SK-N-MC (cell line): ENCODE measurements around the gene HK3.
A peak's percentile ranks its signal among the peaks of the same experiment; 100 is the strongest.

Source experiments
- DNase-seq: peaks from one replicate; pipeline ENCODE4 v3.0.0-alpha.2; 2011; ENCODE audit warnings: low read depth, low spot score
- H3K27ac ChIP-seq: fragments of 200-600 bp; sonication (generic); 2 replicates; pipeline ENCODE4 v1.5.1; 2016; ENCODE audit warnings: mixed run types
- H3K36me3 ChIP-seq: fragments of 200-600 bp; sonication (generic); 2 replicates; pipeline ENCODE4 v1.6.1; 2017; ENCODE audit warnings: antibody characterized with exemption, low read length, mixed read lengths; ENCODE audit not compliant: insufficient read depth
- H3K4me3 ChIP-seq: fragments of 200-600 bp; sonication (generic); 2 replicates; pipeline ENCODE4 v1.5.1; 2016
- H3K9ac ChIP-seq: fragments of 200-600 bp; sonication (generic); 2 replicates; pipeline ENCODE4 v1.8.0; 2017; ENCODE audit warnings: mixed run types, mixed read lengths; ENCODE audit not compliant: insufficient read length
- H3K9me3 ChIP-seq: fragments of 200-600 bp; sonication (generic); 2 replicates; pipeline ENCODE4 v1.6.1; 2017; ENCODE audit warnings: low read depth, mild to moderate bottlenecking, antibody characterized with exemption, low read length, moderate library complexity, mixed read lengths
- EZH2 ChIP-seq: fragments of 200-600 bp; sonication (generic); IDR thresholded peaks from one replicate; pipeline ENCODE4 v1.6.1; 2017; ENCODE audit warnings: antibody characterized with exemption
- FOXP2 ChIP-seq: optimal IDR thresholded peaks from 2 replicates; pipeline ENCODE3; 2011; ENCODE audit warnings: mild to moderate bottlenecking, moderate library complexity; ENCODE audit not compliant: insufficient read depth; ENCODE audit errors: extremely low read length, control extremely low read depth
- POLR2AphosphoS5 ChIP-seq: IDR thresholded peaks from 2 replicates; pipeline ENCODE4 v1.6.1; 2012; ENCODE audit warnings: mild to moderate bottlenecking, low read depth, low read length, borderline replicate concordance

Gene HK3

GRCh38 chr5:176934309-176934930 is 35.3 kb upstream of the HK3 start:
- Histone ChIP-seq H3K27ac (no peak overlapping the region), H3K4me3 (no peak overlapping the region), H3K9ac (no peak overlapping the region), H3K9me3 (no peaks in the 10 kb centered on the region), H3K36me3 (peaks cover 23% of the 10 kb centered on the region)
- TF ChIP-seq POLR2AphosphoS5 = no peak
- no peak for TF ChIP-seq FOXP2
- TF ChIP-seq EZH2 = no peak
- no peak for DNase-seq

DNA sequence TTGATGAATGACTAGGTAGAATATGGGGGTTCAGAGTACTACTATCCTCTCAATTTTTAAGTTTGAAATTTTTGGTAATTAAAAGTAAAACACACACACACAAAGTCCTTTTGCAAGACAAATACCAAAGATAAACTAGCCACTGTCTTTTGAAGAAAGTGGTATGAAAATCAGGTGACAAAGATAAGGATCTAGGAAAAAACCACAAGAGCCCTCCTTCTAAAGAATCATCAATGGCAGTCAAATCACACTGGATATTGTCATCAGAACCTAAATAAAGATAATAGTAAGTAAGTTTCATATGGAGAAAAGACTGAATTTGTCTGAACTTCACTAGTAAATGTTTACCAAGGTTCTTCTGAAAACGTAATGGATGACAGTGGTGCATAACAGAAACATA is 30.5 kb upstream of the HK3 start:
- H3K4me3 ChIP-seq = no peak overlapping the region
- no peak overlapping the region for H3K9ac ChIP-seq
- TF ChIP-seq EZH2 (no peak), FOXP2 (no peak), POLR2AphosphoS5 (no peak)
- H3K36me3 ChIP-seq = peaks cover 15% of the 10 kb centered on the region
- no peaks in the 10 kb centered on the region for H3K9me3 ChIP-seq
- no peak for DNase-seq
- no peak overlapping the region for H3K27ac ChIP-seq

DNA sequence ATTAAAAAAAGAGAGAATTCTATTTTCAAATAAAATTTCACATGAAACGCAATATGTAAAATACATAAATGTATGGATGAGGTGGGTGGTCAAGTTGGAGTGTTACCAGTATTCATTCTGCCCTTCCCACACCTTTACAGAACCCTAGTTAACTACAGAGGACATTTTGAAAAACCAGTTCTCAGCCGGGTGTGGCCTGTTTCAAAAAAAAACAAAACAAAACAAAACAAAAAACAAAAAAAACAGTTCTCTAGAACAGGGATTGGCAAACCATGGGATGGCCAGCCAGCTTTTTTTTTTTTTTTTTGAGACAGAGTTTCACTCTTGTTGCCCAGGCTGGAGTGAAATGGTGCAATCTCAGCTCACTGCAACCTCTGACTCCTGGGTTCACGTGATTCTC is 28.4 kb upstream of the HK3 start:
- Histone ChIP-seq H3K36me3 (peaks cover 15% of the 10 kb centered on the region), H3K4me3 (no peak overlapping the region), H3K9me3 (no peaks in the 10 kb centered on the region), H3K9ac (no peak overlapping the region), H3K27ac (no peak overlapping the region)
- TF ChIP-seq POLR2AphosphoS5 = no peak
- TF ChIP-seq EZH2 = no peak
- TF ChIP-seq FOXP2 = no peak
- no peak for DNase-seq

DNA sequence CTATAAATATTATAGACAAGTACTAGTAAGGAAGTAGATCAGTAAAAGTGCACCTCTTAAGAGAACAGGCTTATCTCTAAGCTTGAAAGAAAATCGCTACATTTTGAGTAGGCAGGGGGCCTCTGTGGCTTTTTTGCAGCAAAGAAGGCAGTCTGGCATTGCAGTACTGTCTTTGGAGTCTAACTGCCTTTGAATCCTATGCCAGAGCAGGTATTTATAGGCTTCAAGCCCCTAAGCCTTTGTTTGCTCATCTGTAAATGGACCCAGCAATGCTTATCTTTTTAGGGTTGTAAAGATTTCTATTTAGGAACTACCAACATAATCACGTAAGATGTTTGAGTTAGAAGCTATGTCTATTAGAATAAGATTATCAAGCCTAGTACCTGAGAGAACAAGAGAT is 23.7 kb upstream of the HK3 start:
- Histone ChIP-seq H3K27ac (no peak overlapping the region), H3K9me3 (no peaks in the 10 kb centered on the region), H3K36me3 (peaks cover 12% of the 10 kb centered on the region), H3K9ac (no peak overlapping the region), H3K4me3 (no peak overlapping the region)
- TF ChIP-seq POLR2AphosphoS5 (no peak), EZH2 (no peak), FOXP2 (no peak)
- no peak for DNase-seq

DNA sequence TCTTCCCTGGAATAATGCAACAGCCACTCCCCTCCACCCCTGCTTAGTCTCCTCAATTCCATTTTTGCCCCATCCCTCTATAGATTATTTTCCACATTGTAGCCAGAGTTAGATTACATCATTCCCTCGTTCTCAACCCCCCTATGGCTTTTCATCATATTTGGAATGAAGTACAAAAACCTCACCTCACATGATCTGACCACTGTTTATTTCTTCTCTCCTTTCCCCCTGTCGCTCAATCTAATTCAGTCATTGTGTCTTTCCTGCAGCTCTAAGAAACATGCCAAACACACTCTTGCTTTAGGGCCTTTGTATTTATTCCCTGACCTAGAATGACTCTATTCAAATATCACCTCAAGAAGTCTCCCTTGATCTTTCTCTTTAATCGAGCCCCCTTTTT is 22.6 kb upstream of the HK3 start:
- no peak for DNase-seq
- Histone ChIP-seq H3K9me3 (no peaks in the 10 kb centered on the region), H3K4me3 (no peak overlapping the region), H3K27ac (no peak overlapping the region), H3K9ac (no peak overlapping the region), H3K36me3 (peaks cover 13% of the 10 kb centered on the region)
- TF ChIP-seq EZH2 (no peak), FOXP2 (no peak), POLR2AphosphoS5 (no peak)

DNA sequence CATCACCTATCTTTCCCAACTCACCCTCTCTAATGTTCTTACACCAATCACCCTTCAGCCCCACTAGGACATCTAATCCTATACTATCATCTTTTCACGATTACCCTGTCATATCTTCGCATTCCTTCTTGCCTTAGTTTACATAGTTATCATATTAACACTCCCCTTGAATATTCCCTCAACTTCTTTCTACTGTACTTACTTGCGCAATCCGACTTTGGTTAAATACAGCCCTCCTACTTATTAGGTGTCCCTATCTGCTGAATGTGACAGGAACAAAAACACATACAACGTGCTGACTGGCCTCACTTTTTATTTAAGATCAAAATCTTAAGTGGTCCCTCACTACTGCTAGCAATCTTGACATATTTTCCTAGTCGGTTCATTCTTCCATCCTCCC is 19.5 kb upstream of the HK3 start:
- DNase-seq = no peak
- no peak overlapping the region for H3K27ac ChIP-seq
- no peaks in the 10 kb centered on the region for H3K9me3 ChIP-seq
- H3K4me3 ChIP-seq = no peak overlapping the region
- TF ChIP-seq EZH2 (no peak), POLR2AphosphoS5 (no peak), FOXP2 (no peak)
- no peak overlapping the region for H3K9ac ChIP-seq
- H3K36me3 ChIP-seq = peaks cover 8% of the 10 kb centered on the region; the same call in 1 of the 2 replicates

DNA sequence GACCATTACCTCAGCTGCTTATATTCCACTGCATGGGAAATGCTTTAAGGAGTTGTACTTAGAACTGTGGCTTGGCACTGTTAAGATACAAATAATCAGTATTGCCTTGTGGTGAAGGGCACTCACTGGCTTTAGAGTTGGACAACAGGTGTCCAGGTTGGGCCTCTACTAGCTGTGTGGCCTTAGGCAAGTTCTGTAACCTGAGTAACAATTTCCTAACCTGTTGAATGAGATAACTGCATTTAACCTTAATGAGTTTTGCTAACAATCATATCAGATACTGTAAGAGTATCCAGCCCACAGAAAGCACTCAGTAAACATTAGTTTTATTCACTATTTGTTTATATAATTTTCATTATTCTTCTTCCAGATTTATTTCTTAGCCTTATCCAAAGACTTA is 17.2 kb upstream of the HK3 start:
- no peak for DNase-seq
- Histone ChIP-seq H3K4me3 (no peak overlapping the region), H3K9me3 (no peaks in the 10 kb centered on the region), H3K36me3 (0 out of 2 replicates have a peak, but pooled peaks cover 10% of the 10 kb centered on the region), H3K27ac (no peak overlapping the region), H3K9ac (no peak overlapping the region)
- TF ChIP-seq POLR2AphosphoS5 (no peak), FOXP2 (no peak), EZH2 (no peak)

GRCh38 chr5:176915906-176916305 is 16.8 kb upstream of the HK3 start:
- no peak for DNase-seq
- no peak overlapping the region for H3K4me3 ChIP-seq
- H3K9me3 ChIP-seq = no peaks in the 10 kb centered on the region
- no peak overlapping the region for H3K9ac ChIP-seq
- no peak for TF ChIP-seq EZH2
- no peak for TF ChIP-seq FOXP2
- no peak for TF ChIP-seq POLR2AphosphoS5
- H3K27ac ChIP-seq = no peak overlapping the region
- 0 out of 2 replicates have a peak, but pooled peaks cover 10% of the 10 kb centered on the region for H3K36me3 ChIP-seq

- Histone ChIP-seq H3K9ac (no peak overlapping the region), H3K27ac (no peak overlapping the region), H3K9me3 (no peaks in the 10 kb centered on the region), H3K36me3 (peaks cover 29% of the 10 kb centered on the region), H3K4me3 (no peak overlapping the region)
- TF ChIP-seq EZH2 (no peak), FOXP2 (no peak), POLR2AphosphoS5 (no peak)
- no peak for DNase-seq
These were observed 13.0 kb upstream of the HK3 start for GRCh38 chr5:176912115-176912514.

DNA sequence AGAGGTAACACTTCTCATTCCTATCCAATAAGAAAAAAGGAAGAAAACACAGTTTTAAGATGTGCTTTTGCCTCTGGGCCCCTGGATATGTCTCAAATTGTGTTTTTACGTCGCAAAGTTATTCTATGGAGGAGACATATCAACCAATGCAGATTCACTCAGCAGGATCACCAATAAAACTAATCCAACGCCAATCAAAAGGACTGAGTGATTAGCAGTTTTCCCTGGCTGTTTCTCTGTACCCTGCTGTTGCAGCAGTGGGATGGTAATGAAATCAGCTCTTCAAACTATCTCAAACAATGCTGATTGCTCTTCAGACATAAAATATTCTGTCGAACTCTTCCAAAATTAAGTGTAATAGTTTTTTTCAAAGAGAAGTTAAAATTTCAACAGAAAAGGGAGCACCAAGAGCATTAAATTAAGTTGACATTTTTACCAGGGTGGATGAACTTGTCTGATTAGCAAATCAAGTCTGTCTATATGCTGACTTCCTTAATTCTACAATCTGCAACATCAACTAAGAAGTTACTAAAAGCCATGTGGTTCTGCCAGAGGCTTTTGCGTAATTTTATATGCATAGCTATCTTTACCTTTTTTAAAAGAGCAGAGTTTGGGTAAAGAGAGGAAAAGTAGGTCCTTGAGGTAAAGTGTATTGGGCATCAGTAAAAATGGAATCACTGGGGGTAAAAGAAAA is 9.7 kb upstream of the HK3 start:
- DNase-seq = no peak
- Histone ChIP-seq H3K9me3 (no peaks in the 10 kb centered on the region), H3K9ac (no peak overlapping the region), H3K4me3 (no peak overlapping the region), H3K36me3 (peaks cover 61% of the 10 kb centered on the region), H3K27ac (peak overlapping the region; percentile 34; the same call in 1 of the 2 replicates)
- TF ChIP-seq POLR2AphosphoS5 (no peak), EZH2 (no peak), FOXP2 (no peak)
